Right atrium auricular region (tissue), 2 donors: ENCODE measurements around the gene KPNA6. TPM values are rescaled to one million over a fixed set of nuclear protein-coding genes. Genes with fewer than 3 reads are reported as not detected.

ENCODE experiments used
- DNase-seq: peaks from one replicate; pipeline ENCODE4 v3.0.0-alpha.2; 2019; ENCODE audit warnings: low spot score
- H3K27ac ChIP-seq, 2 donors: fragments of 200-600 bp; sonication (generic); 1 replicate in 1 of 2; 2 replicates in 1 of 2; pipeline ENCODE4 v1.5.1; 2016 to 2019
- H3K27me3 ChIP-seq, 2 donors: fragments of 200-600 bp; sonication (generic); one replicate each; pipeline versions ENCODE4 v1.5.1 to v1.6.0; 2017 to 2019
- H3K36me3 ChIP-seq: fragments of 200-600 bp; sonication (generic); one replicate; pipeline ENCODE4 v1.5.1; 2016
- H3K4me1 ChIP-seq, 2 donors: fragments of 200-600 bp; sonication (generic); one replicate each; pipeline versions ENCODE4 v1.5.1 to v1.6.0; 2017 to 2019
- H3K4me3 ChIP-seq, 2 donors: fragments of 200-600 bp; sonication (generic); 1 replicate in 1 of 2; 2 replicates in 1 of 2; pipeline ENCODE4 v1.5.1; 2017 to 2019; ENCODE audit warnings: mild to moderate bottlenecking in 1 of 2, moderate library complexity in 1 of 2
- H3K9me3 ChIP-seq, 2 donors: fragments of 200-600 bp; sonication (generic); one replicate each; pipeline ENCODE4 v1.5.1; 2019
- CTCF ChIP-seq, 2 donors: fragments of 200-600 bp; sonication (generic); IDR thresholded peaks; one replicate each; pipeline ENCODE4 v1.5.1; 2019; ENCODE audit warnings: antibody characterized with exemption in 2 of 2
- total RNA-seq, 2 donors: library from RNA; depleted of rRNA; stranded (reverse); fragments of >200 nt; gene quantifications; one replicate each; pipeline ENCODE4 v1.1.0, GENCODE V29; 2016

Gene KPNA6
- total RNA-seq, 2 donors from 2014 or later = 47.3 to 54.6 TPM

- peaks cover 97% of the 10 kb centered on the region for H3K36me3 ChIP-seq
- no peaks in the 10 kb centered on the region for H3K27me3 ChIP-seq
- peaks cover 0 to 3% of the 10 kb centered on the region in 2 donors for H3K4me1 ChIP-seq
- no peaks in the 10 kb centered on the region for H3K9me3 ChIP-seq
- no peak for TF ChIP-seq CTCF (IDR thresholded peaks at IDR 0.05)
- no peak overlapping the region for H3K27ac ChIP-seq
- no peak for DNase-seq
- H3K4me3 ChIP-seq = no peak overlapping the region
These were observed 84.5 kb downstream of the KPNA6 start for GRCh38 chr1:32192220-32192948.

GRCh38 chr1:32194984-32195383 lies 87.1 kb downstream of the KPNA6 start:
- Histone ChIP-seq H3K4me3 (no peak overlapping the region), H3K4me1 (peaks cover 0 to 18% of the 10 kb centered on the region in 2 donors), H3K27me3 (no peaks in the 10 kb centered on the region), H3K27ac (no peak overlapping the region), H3K9me3 (no peaks in the 10 kb centered on the region), H3K36me3 (peaks cover 76% of the 10 kb centered on the region)
- DNase-seq = no peak
- TF ChIP-seq CTCF (IDR thresholded peaks at IDR 0.05) = no peak

- Histone ChIP-seq H3K36me3 (peaks cover 70% of the 10 kb centered on the region), H3K4me1 (peaks cover 0 to 23% of the 10 kb centered on the region in 2 donors), H3K9me3 (no peaks in the 10 kb centered on the region), H3K27me3 (no peaks in the 10 kb centered on the region), H3K27ac (no peak overlapping the region), H3K4me3 (no peak overlapping the region)
- TF ChIP-seq CTCF (IDR thresholded peaks at IDR 0.05) = no peak
- DNase-seq = no peak
These were observed 87.7 kb downstream of the KPNA6 start for GRCh38 chr1:32195531-32195930.

- Histone ChIP-seq H3K27ac (no peak overlapping the region), H3K9me3 (no peaks in the 10 kb centered on the region), H3K36me3 (peaks cover 63% of the 10 kb centered on the region), H3K4me3 (no peak overlapping the region), H3K27me3 (no peaks in the 10 kb centered on the region), H3K4me1 (peaks cover 0 to 25% of the 10 kb centered on the region in 2 donors)
- DNase-seq = no peak
- no peak for TF ChIP-seq CTCF (IDR thresholded peaks at IDR 0.05)
These were observed 88.3 kb downstream of the KPNA6 start for GRCh38 chr1:32195972-32196823.

- no peak overlapping the region for H3K4me3 ChIP-seq
- H3K27ac ChIP-seq = no peak overlapping the region
- no peak for DNase-seq
- H3K36me3 ChIP-seq = peaks cover 55% of the 10 kb centered on the region
- H3K27me3 ChIP-seq = no peaks in the 10 kb centered on the region
- H3K4me1 ChIP-seq = peaks cover 0 to 34% of the 10 kb centered on the region in 2 donors
- TF ChIP-seq CTCF (IDR thresholded peaks at IDR 0.05) = no peak
- H3K9me3 ChIP-seq = no peaks in the 10 kb centered on the region
These were observed 89.2 kb downstream of the KPNA6 start for GRCh38 chr1:32197074-32197473.
